Esophagus muscularis mucosa (tissue), 4 donors: ENCODE data around the gene NUP98.

ENCODE experiments used
- EP300 ChIP-seq: sonication (generic); formaldehyde crosslinking; IDR thresholded peaks from one replicate; pipeline ENCODE4 v1.6.1; 2017; ENCODE audit warnings: antibody characterized with exemption
- POLR2A ChIP-seq: fragments of 450-650 bp; IDR thresholded peaks from one replicate; pipeline ENCODE4 v1.6.1; 2017; ENCODE audit warnings: antibody characterized with exemption, moderate library complexity, mild to moderate bottlenecking, low read depth
- POLR2AphosphoS5 ChIP-seq, 2 donors: sonication (generic); formaldehyde crosslinking; IDR thresholded peaks; one replicate each; pipeline ENCODE4 v1.6.1; 2017; ENCODE audit warnings: antibody characterized with exemption in 2 of 2
- TF ChIP-seq, protein P1 (sequence below), 3 experiments: fragments of 200-600 bp in 2 of 3; fragments of 450-650 bp in 1 of 3; sonication (generic) in 2 of 3; IDR thresholded peaks; one replicate each; pipeline ENCODE4 v1.5.1; 2017 to 2019; ENCODE audit warnings: antibody characterized with exemption in 3 of 3, mild to moderate bottlenecking in 2 of 3, moderate library complexity in 1 of 3

DNA sequence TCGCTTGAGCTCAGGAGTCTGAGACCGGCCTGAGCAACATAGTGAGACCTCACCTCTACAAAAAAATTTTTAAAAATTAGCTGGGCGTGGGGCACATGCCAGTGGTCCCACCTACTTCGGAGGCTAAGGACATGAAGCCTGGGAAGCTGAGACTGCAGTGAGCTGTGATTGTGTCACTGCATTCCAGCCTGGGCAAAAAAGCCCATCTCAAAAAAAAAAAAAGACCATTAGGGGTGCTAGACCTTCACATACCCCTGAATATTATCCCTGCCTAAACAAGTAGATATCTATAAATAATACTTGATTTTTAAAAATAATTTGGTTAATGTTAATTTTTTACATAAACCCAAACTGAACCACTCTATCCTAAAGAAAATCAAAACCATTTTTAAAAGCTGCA lies 24.2 kb downstream of the NUP98 start:
- TF ChIP-seq POLR2AphosphoS5 (IDR thresholded peaks at IDR 0.05) (no peak), POLR2A (no peak), EP300 (no peak)
- TF ChIP-seq, protein P1, sequence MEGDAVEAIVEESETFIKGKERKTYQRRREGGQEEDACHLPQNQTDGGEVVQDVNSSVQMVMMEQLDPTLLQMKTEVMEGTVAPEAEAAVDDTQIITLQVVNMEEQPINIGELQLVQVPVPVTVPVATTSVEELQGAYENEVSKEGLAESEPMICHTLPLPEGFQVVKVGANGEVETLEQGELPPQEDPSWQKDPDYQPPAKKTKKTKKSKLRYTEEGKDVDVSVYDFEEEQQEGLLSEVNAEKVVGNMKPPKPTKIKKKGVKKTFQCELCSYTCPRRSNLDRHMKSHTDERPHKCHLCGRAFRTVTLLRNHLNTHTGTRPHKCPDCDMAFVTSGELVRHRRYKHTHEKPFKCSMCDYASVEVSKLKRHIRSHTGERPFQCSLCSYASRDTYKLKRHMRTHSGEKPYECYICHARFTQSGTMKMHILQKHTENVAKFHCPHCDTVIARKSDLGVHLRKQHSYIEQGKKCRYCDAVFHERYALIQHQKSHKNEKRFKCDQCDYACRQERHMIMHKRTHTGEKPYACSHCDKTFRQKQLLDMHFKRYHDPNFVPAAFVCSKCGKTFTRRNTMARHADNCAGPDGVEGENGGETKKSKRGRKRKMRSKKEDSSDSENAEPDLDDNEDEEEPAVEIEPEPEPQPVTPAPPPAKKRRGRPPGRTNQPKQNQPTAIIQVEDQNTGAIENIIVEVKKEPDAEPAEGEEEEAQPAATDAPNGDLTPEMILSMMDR (IDR thresholded peaks at IDR 0.05) = no peak
